Nephron (organoid): ENCODE measurements around the gene ZNF625.

Source experiments
- H3K27ac Mint-ChIP-seq, 3 experiments: 2 replicates each; pipeline ENCODE4 v1.8.0; 2020; ENCODE audit warnings: mixed read lengths in 3 of 3, mild to moderate bottlenecking in 2 of 3, moderate library complexity in 1 of 3
- H3K27me3 Mint-ChIP-seq: 2 replicates; pipeline ENCODE4 v1.8.0; 2021; ENCODE audit warnings: low read depth, mild to moderate bottlenecking, moderate library complexity, mixed read lengths
- H3K36me3 Mint-ChIP-seq: 2 replicates; pipeline ENCODE4 v1.8.0; 2020; ENCODE audit warnings: low read depth, mixed read lengths
- H3K4me1 Mint-ChIP-seq: 2 replicates; pipeline ENCODE4 v1.8.0; 2020; ENCODE audit warnings: mixed read lengths
- H3K4me3 Mint-ChIP-seq, 3 experiments: 2 replicates each; pipeline ENCODE4 v1.8.0; 2020; ENCODE audit warnings: mild to moderate bottlenecking in 3 of 3, mixed read lengths in 3 of 3, moderate library complexity in 2 of 3
- H3K9me3 Mint-ChIP-seq: 2 replicates; pipeline ENCODE4 v1.8.0; 2020; ENCODE audit warnings: mixed read lengths
- TF ChIP-seq, protein P1 (sequence below), 3 experiments: fragments of 200-600 bp; sonication (generic); IDR thresholded peaks; one replicate each; pipeline ENCODE4 v1.5.0; 2021; ENCODE audit warnings: antibody characterized with exemption in 3 of 3; ENCODE audit not compliant: unreplicated experiment in 3 of 3

ZNF625 gene

DNA sequence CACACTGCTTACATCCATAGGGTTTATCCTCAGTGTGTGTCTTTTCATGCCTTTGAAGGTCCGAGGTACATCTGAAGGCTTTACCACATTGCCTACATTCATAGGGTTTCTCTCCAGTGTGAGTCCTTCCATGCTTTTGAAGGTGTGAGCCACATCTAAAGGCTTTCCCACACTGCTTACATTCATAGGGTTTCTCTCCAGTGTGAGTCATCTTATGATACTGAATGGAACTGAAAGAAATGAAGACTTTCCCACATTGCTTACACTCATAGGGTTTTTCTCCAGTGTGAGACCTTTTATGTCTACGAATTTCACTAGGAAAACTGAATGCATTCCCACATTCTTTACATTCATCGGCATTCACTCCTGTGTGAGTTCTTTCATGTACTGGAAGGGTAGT lies 23.5 kb downstream of the ZNF625 start:
- no peak overlapping the region for H3K4me3 Mint-ChIP-seq
- no peak overlapping the region for H3K27ac Mint-ChIP-seq
- H3K4me1 Mint-ChIP-seq: no peaks in the 10 kb centered on the region
- H3K27me3 Mint-ChIP-seq: no peaks in the 10 kb centered on the region
- H3K9me3 Mint-ChIP-seq: peaks cover 75% of the 10 kb centered on the region
- H3K36me3 Mint-ChIP-seq: peaks cover 92% of the 10 kb centered on the region
- TF ChIP-seq, protein P1, sequence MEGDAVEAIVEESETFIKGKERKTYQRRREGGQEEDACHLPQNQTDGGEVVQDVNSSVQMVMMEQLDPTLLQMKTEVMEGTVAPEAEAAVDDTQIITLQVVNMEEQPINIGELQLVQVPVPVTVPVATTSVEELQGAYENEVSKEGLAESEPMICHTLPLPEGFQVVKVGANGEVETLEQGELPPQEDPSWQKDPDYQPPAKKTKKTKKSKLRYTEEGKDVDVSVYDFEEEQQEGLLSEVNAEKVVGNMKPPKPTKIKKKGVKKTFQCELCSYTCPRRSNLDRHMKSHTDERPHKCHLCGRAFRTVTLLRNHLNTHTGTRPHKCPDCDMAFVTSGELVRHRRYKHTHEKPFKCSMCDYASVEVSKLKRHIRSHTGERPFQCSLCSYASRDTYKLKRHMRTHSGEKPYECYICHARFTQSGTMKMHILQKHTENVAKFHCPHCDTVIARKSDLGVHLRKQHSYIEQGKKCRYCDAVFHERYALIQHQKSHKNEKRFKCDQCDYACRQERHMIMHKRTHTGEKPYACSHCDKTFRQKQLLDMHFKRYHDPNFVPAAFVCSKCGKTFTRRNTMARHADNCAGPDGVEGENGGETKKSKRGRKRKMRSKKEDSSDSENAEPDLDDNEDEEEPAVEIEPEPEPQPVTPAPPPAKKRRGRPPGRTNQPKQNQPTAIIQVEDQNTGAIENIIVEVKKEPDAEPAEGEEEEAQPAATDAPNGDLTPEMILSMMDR (IDR thresholded peaks at IDR 0.05; ENCODE audit: unreplicated experiment in 3 of 3): no peak

DNA sequence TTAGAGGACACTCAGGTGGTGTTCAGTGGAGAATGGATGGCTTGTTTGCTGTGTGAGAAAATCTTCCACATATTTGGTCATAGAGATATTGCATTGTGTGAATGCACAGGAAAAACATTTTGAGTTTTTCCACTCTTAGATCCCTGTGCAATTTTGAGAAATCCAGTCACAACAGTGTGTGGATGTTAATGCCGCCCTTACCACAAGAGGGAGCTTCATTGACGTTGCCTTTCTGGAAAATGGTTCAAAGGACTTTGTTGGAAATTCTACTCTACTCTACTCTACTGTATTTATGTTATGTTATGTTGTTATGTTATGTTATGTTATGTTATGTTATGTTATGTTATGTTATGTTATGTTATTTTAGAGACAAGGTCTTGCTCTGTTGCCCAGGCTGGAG lies 29.8 kb downstream of the ZNF625 start:
- TF ChIP-seq, protein P1 (IDR thresholded peaks at IDR 0.05; ENCODE audit: unreplicated experiment in 3 of 3): no peak

DNA sequence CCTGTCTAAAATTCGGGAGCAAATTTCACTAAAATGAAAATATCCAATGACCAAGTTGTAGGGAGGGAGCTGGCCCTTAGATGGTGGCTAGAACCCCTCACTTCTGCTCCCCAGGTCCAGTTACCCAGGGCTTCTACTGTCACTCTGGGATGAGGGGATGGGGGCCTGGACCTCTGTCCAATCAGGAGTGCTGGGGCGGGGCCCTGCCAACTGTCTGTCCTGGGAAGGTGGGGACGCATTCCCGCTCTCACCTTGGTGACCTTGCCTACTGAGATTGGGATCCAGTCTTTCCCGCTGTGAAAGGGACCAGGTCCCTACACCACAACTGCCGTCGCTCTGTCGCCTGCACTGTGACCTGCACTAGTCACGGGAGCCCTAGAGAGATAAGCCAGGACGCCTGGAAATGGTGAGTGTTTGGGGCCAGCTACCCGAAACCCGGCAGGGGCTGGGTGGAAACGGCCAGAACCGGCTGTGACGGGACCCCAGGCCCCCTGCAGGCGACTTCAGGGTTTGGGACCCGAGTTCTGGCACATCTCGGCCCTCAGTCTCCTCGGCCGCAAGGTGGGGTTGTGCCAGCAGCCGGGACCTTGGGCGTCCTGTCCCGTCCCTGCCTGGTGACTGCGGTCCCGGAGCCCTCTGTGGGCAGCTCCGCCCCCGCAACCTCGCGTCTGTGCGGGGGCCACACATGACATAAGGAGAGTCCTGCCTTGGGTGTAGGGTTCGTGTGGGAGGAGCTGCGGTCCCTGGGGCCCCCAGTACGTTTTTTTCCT lies 39.1 kb downstream of the ZNF625 start:
- H3K4me1 Mint-ChIP-seq: no peaks in the 10 kb centered on the region
- peaks cover 40% of the 10 kb centered on the region for H3K9me3 Mint-ChIP-seq
- no peak overlapping the region for H3K27ac Mint-ChIP-seq
- no peaks in the 10 kb centered on the region for H3K27me3 Mint-ChIP-seq
- no peak overlapping the region for H3K4me3 Mint-ChIP-seq
- TF ChIP-seq, protein P1 (IDR thresholded peaks at IDR 0.05; ENCODE audit: unreplicated experiment in 3 of 3): no peak
- H3K36me3 Mint-ChIP-seq: peaks cover 54% of the 10 kb centered on the region

More for the DNA sequence above, 29.8 kb downstream of the ZNF625 start:
- Mint-ChIP-seq H3K27me3 (no peaks in the 10 kb centered on the region), H3K4me1 (no peaks in the 10 kb centered on the region), H3K4me3 (no peak overlapping the region), H3K36me3 (peaks cover 61% of the 10 kb centered on the region), H3K27ac (no peak overlapping the region), H3K9me3 (peaks cover 49% of the 10 kb centered on the region)

DNA sequence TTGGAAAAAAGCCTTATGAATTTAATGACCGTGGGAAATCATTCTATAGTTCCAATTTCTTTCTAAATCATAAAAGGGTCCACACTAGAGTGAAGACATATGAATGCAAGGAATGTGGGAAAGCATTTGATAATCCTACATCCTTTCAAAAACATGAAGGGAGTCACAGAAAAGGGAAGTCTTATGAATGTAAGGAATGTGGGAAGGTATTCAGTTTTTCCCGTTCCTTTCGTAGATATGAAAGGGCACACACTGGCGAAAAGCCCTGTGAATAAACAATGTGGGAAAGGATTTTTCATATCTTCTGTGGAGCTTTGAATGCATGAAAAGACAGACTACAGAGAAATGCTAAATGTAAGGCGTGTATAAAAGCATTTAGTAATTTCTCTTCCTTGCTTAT lies 43.4 kb downstream of the ZNF625 start:
- H3K4me3 Mint-ChIP-seq: no peak overlapping the region

DNA sequence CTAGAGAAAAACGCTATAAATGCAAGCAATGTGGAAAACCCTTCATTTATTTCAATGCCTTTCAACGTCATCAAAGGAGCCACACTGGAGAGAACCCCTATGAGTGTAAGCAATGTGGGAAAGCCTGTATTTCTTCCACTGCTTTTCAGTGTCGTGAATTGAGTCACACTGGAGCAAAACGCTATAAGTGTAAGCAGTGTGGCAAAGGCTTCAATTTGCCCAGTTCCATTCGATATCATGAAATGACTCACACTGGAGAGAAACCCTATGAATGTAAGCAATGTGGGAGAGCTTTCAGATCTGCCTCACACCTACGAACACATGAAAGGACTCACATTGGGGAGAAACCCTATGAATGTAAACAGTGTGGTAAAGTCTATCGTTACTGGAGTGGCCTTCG lies 43.8 kb downstream of the ZNF625 start:
- H3K4me3 Mint-ChIP-seq: no peak overlapping the region
- peaks cover 79% of the 10 kb centered on the region for H3K36me3 Mint-ChIP-seq
- H3K4me1 Mint-ChIP-seq: no peaks in the 10 kb centered on the region
- H3K27ac Mint-ChIP-seq: no peak overlapping the region
- TF ChIP-seq, protein P1 (IDR thresholded peaks at IDR 0.05; ENCODE audit: unreplicated experiment in 3 of 3): no peak
- H3K27me3 Mint-ChIP-seq: no peaks in the 10 kb centered on the region
- H3K9me3 Mint-ChIP-seq: peaks cover 62% of the 10 kb centered on the region

More for the DNA sequence above, 43.4 kb downstream of the ZNF625 start:
- Mint-ChIP-seq H3K27me3 (no peaks in the 10 kb centered on the region), H3K27ac (no peak overlapping the region), H3K9me3 (peaks cover 62% of the 10 kb centered on the region), H3K36me3 (peaks cover 79% of the 10 kb centered on the region), H3K4me1 (no peaks in the 10 kb centered on the region)
- TF ChIP-seq, protein P1 (IDR thresholded peaks at IDR 0.05; ENCODE audit: unreplicated experiment in 3 of 3): no peak
